Measurements from ENCODE around the gene GRN. TPM values are rescaled to one million over a fixed set of nuclear protein-coding genes. Genes with fewer than 3 reads are reported as not detected.

Gene GRN
- total and polyA plus RNA-seq, 2 of the 13 experiments (the other 11 are each of a cell fraction or from before 2014, with no cell fraction given), result 86.6 to 143 TPM

- in situ Hi-C loops (cut with HindIII; ENCODE audit: extremely low pct_ligation_motif_present, low pct_unique_long_range_greater_than_20kb), result no loop called here
- ATAC-seq (no peak), DNase-seq (ENCODE audit: low spot score) (no peak), FAIRE-seq (no peak)
- ChIA-PET CTCF (ENCODE audit: low intra/inter-chr PET ratio, low total read pairs) (no interaction called here), POLR2A (interaction anchor here (1.7 to 3.2 kb wide), 3 partner anchors 10 to 24 kb away, joined by 4 to 19 read pairs (median 6); partner anchors contain the start of gene GRN)
- H3K27me3 ChIP-seq (ENCODE audit: control insufficient read depth in 1 of 2, insufficient read depth in 2 of 2, low read length in 2 of 2), result peaks cover 1 to 14% of the 10 kb centered on the region in 2 experiments; a peak in 3 of 5 replicates
- H3K4me3 ChIP-seq (replicated peaks in 1 of 3; ENCODE audit: insufficient read depth in 1 of 3, low read depth in 2 of 3, low read length in 3 of 3), result 0 out of 6 replicates have a peak overlapping the region, but pooled peaks of 1 of the 3 experiments have one; percentile 82
- intact Hi-C loops (cut with micrococcal nuclease; ENCODE audit: unreplicated experiment), result no loop called here
- peaks cover 41% of the 10 kb centered on the region for H3K4me1 ChIP-seq (ENCODE audit: insufficient read depth, low read length)
- WGBS (ENCODE audit: low lambda C conversion rate), result 34% methylated on average over 10 of the region's 11 CpGs
- no peak overlapping the region for H3K9ac ChIP-seq (ENCODE audit: insufficient read depth, low read depth, low read length)
- H2AFZ ChIP-seq (ENCODE audit: low read length), result no peak overlapping the region
- BruUV-seq (replicated peaks), result no TSS peak
- H3K4me2 ChIP-seq (ENCODE audit: low read depth, low read length), result peak overlapping the region; percentile 52; the same call in 1 of the 2 replicates
- H3K27ac ChIP-seq (ENCODE audit: extremely low read length, insufficient read depth, low read length), result no peak overlapping the region
- no peaks in the 10 kb centered on the region for H4K20me1 ChIP-seq (ENCODE audit: insufficient read depth, low read length)
- no peaks in the 10 kb centered on the region for H3K9me3 ChIP-seq (ENCODE audit: low read length)
- no peaks in the 10 kb centered on the region for H3K36me3 ChIP-seq (replicated peaks in 1 of 2; ENCODE audit: control insufficient read depth in 1 of 2, insufficient read depth in 2 of 2, low read length in 2 of 2)
- H3K79me2 ChIP-seq (ENCODE audit: insufficient read depth, low read length), result no peaks in the 10 kb centered on the region
- TF ChIP-seq, protein P1, sequence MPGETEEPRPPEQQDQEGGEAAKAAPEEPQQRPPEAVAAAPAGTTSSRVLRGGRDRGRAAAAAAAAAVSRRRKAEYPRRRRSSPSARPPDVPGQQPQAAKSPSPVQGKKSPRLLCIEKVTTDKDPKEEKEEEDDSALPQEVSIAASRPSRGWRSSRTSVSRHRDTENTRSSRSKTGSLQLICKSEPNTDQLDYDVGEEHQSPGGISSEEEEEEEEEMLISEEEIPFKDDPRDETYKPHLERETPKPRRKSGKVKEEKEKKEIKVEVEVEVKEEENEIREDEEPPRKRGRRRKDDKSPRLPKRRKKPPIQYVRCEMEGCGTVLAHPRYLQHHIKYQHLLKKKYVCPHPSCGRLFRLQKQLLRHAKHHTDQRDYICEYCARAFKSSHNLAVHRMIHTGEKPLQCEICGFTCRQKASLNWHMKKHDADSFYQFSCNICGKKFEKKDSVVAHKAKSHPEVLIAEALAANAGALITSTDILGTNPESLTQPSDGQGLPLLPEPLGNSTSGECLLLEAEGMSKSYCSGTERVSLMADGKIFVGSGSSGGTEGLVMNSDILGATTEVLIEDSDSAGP (CRISPR knock-in tag; IDR thresholded peaks at IDR 0.05; ENCODE audit: borderline replicate concordance), result peak; percentile 26; the same call in 1 of the 2 replicates
- TF ChIP-seq SNRNP70 (IDR thresholded peaks at IDR 0.05; ENCODE audit: low read depth, low read length), result no peak
- TF ChIP-seq HOXA3 (CRISPR knock-in tag; IDR thresholded peaks at IDR 0.05), result no peak
- TF ChIP-seq MAFK (conservative IDR thresholded peaks at IDR 0.05 in 1 of 2, IDR thresholded peaks at IDR 0.05 in 1 of 2; ENCODE audit: low read length in 2 of 2), result peak in 1 of 2 experiments; percentile 62; a peak in 3 of 4 replicates
- no peak for TF ChIP-seq ZNF367 (CRISPR knock-in tag; IDR thresholded peaks at IDR 0.05; ENCODE audit: borderline replicate concordance)
- TF ChIP-seq MAFF (IDR thresholded peaks at IDR 0.05; ENCODE audit: low read depth, low read length), result 0 out of 2 replicates have a peak, but pooled peaks have one; percentile 25
- no peak for TF ChIP-seq AHDC1 (CRISPR knock-in tag; IDR thresholded peaks at IDR 0.05; ENCODE audit: borderline replicate concordance)
- 0 out of 2 replicates have a peak, but pooled peaks have one; percentile 25 for TF ChIP-seq ZNF891 (CRISPR knock-in tag; IDR thresholded peaks at IDR 0.05)
- TF ChIP-seq NRL (CRISPR knock-in tag; IDR thresholded peaks at IDR 0.05; ENCODE audit: borderline replicate concordance), result 0 out of 2 replicates have a peak, but pooled peaks have one; percentile 38
- TF ChIP-seq, protein P2, sequence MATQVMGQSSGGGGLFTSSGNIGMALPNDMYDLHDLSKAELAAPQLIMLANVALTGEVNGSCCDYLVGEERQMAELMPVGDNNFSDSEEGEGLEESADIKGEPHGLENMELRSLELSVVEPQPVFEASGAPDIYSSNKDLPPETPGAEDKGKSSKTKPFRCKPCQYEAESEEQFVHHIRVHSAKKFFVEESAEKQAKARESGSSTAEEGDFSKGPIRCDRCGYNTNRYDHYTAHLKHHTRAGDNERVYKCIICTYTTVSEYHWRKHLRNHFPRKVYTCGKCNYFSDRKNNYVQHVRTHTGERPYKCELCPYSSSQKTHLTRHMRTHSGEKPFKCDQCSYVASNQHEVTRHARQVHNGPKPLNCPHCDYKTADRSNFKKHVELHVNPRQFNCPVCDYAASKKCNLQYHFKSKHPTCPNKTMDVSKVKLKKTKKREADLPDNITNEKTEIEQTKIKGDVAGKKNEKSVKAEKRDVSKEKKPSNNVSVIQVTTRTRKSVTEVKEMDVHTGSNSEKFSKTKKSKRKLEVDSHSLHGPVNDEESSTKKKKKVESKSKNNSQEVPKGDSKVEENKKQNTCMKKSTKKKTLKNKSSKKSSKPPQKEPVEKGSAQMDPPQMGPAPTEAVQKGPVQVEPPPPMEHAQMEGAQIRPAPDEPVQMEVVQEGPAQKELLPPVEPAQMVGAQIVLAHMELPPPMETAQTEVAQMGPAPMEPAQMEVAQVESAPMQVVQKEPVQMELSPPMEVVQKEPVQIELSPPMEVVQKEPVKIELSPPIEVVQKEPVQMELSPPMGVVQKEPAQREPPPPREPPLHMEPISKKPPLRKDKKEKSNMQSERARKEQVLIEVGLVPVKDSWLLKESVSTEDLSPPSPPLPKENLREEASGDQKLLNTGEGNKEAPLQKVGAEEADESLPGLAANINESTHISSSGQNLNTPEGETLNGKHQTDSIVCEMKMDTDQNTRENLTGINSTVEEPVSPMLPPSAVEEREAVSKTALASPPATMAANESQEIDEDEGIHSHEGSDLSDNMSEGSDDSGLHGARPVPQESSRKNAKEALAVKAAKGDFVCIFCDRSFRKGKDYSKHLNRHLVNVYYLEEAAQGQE (IDR thresholded peaks at IDR 0.05; ENCODE audit: borderline replicate concordance in 1 of 2, low read depth in 1 of 2, low read length in 2 of 2), result no peak
Measured at GRCh38 chr17:44361292-44362260, 16.5 kb downstream of the GRN start.
